EH (cell line): Measurements from ENCODE around the gene TDRD7.

Experiments
- DNase-seq: peaks from one replicate; pipeline ENCODE4 v3.0.0-alpha.2; 2015; ENCODE audit warnings: low read depth

The TDRD7 gene

GRCh38 chr9:97506306-97506705 is 94.4 kb downstream of the TDRD7 start:
- DNase-seq, result no peak

- DNase-seq, result no peak
Measured at GRCh38 chr9:97506787-97507186, 94.9 kb downstream of the TDRD7 start.

GRCh38 chr9:97507428-97507984 is 95.6 kb downstream of the TDRD7 start:
- DNase-seq, result no peak

GRCh38 chr9:97508852-97509251 is 97.0 kb downstream of the TDRD7 start:
- DNase-seq, result no peak

GRCh38 chr9:97510797-97511654 is 99.1 kb downstream of the TDRD7 start:
- DNase-seq, result peak; percentile 66

GRCh38 chr9:97511655-97512427 is 99.9 kb downstream of the TDRD7 start:
- peak; percentile 19 for DNase-seq

GRCh38 chr9:97512966-97513560 is 101.2 kb downstream of the TDRD7 start:
- no peak for DNase-seq

GRCh38 chr9:97514531-97514930 is 102.6 kb downstream of the TDRD7 start:
- no peak for DNase-seq

GRCh38 chr9:97515662-97516061 is 103.8 kb downstream of the TDRD7 start:
- DNase-seq, result no peak

GRCh38 chr9:97516111-97516510 is 104.2 kb downstream of the TDRD7 start:
- DNase-seq, result no peak

GRCh38 chr9:97517331-97518089 is 105.6 kb downstream of the TDRD7 start:
- no peak for DNase-seq

- no peak for DNase-seq
Measured at GRCh38 chr9:97518166-97518908, 106.4 kb downstream of the TDRD7 start.

- DNase-seq, result peak; percentile 91
Measured at GRCh38 chr9:97518909-97519307, 107.0 kb downstream of the TDRD7 start.

GRCh38 chr9:97519441-97519970 is 107.6 kb downstream of the TDRD7 start:
- DNase-seq, result no peak

- DNase-seq, result no peak
Measured at GRCh38 chr9:97521576-97522333, 109.9 kb downstream of the TDRD7 start.

- DNase-seq, result no peak
Measured at GRCh38 chr9:97524424-97524823, 112.5 kb downstream of the TDRD7 start.

GRCh38 chr9:97525451-97525850 is 113.6 kb downstream of the TDRD7 start:
- peak; percentile 74 for DNase-seq

- no peak for DNase-seq
Measured at GRCh38 chr9:97526895-97527575, 115.1 kb downstream of the TDRD7 start.
